BJ (cell line): ENCODE measurements around the gene FGF14. TPM values are rescaled to one million over a fixed set of nuclear protein-coding genes. Genes with fewer than 3 reads are reported as not detected.

Source experiments
- CTCF ChIA-PET: fragments of 350-600 bp; formaldehyde crosslinking; extraction: SDS; loops from one replicate; lab custom pipeline; 2021; ENCODE audit warnings: antibody characterized with exemption, inconsistent platforms; lab: Yijun Ruan, JAX
- POLR2A ChIA-PET: fragments of 300-600 bp; sonication (Branson Sonifier 250); formaldehyde crosslinking; extraction: SDS; loops from one replicate; lab custom pipeline; 2021; ENCODE audit warnings: antibody characterized with exemption; lab: Charles Lee
- DNase-seq: peaks from one replicate; pipeline ENCODE4 v3.0.0-alpha.2; 2011; ENCODE audit warnings: low read depth
- H3K27me3 ChIP-seq: 2 replicates; pipeline ENCODE4 v1.6.0; 2011; ENCODE audit warnings: low read length; ENCODE audit not compliant: control insufficient read depth, insufficient read depth
- H3K36me3 ChIP-seq: 2 replicates; pipeline ENCODE4 v1.5.1; 2011; ENCODE audit warnings: low read length; ENCODE audit not compliant: control insufficient read depth, insufficient read depth
- H3K4me3 ChIP-seq: 2 replicates; pipeline ENCODE4 v1.5.1; 2011; ENCODE audit warnings: low read depth, mild to moderate bottlenecking, control low read depth, low read length
- CTCF ChIP-seq: IDR thresholded peaks from 2 replicates; pipeline ENCODE4 v1.5.1; 2011; ENCODE audit warnings: low read depth, mild to moderate bottlenecking, control low read depth, inconsistent platforms, low read length, moderate library complexity; ENCODE audit not compliant: insufficient read depth
- polyA plus RNA-seq: library from polyadenylated mRNA; depleted of rRNA; stranded (reverse); fragments of >200 nt; gene quantifications from 2 replicates; pipeline ENCODE4 v1.2.3, GENCODE V29; 2011

The FGF14 gene
- polyA plus RNA-seq, 1 experiment = 0.01 TPM

- Histone ChIP-seq H3K27me3 (no peaks in the 10 kb centered on the region), H3K4me3 (no peak overlapping the region), H3K36me3 (no peaks in the 10 kb centered on the region)
- TF ChIP-seq CTCF = no peak
- POLR2A ChIA-PET = no interaction called here
- CTCF ChIA-PET = no interaction called here
- DNase-seq = no peak
These were observed 573.7 kb downstream of the FGF14 start for GRCh38 chr13:101828119-101828518.

- DNase-seq = no peak
- POLR2A ChIA-PET = no interaction called here
- CTCF ChIA-PET = interaction anchor here (1.3 kb wide), 1 partner anchor 9 kb away, joined by 5 read pairs; no protein-coding TSS in a partner anchor
- no peaks in the 10 kb centered on the region for H3K36me3 ChIP-seq
- TF ChIP-seq CTCF = no peak
- no peaks in the 10 kb centered on the region for H3K27me3 ChIP-seq
- H3K4me3 ChIP-seq = no peak overlapping the region
These were observed 584.0 kb downstream of the FGF14 start for GRCh38 chr13:101817898-101818297.

- no peak for TF ChIP-seq CTCF
- Histone ChIP-seq H3K4me3 (no peak overlapping the region), H3K36me3 (no peaks in the 10 kb centered on the region), H3K27me3 (no peaks in the 10 kb centered on the region)
- no peak for DNase-seq
- ChIA-PET CTCF (no interaction called here), POLR2A (no interaction called here)
These were observed 590.0 kb downstream of the FGF14 start for GRCh38 chr13:101811881-101812280.

GRCh38 chr13:101811284-101811839 is 590.5 kb downstream of the FGF14 start:
- TF ChIP-seq CTCF = no peak
- CTCF ChIA-PET = no interaction called here
- POLR2A ChIA-PET = no interaction called here
- DNase-seq = no peak
- no peaks in the 10 kb centered on the region for H3K27me3 ChIP-seq
- no peaks in the 10 kb centered on the region for H3K36me3 ChIP-seq
- no peak overlapping the region for H3K4me3 ChIP-seq

GRCh38 chr13:101799196-101799595 is 602.7 kb downstream of the FGF14 start:
- TF ChIP-seq CTCF = no peak
- Histone ChIP-seq H3K27me3 (no peaks in the 10 kb centered on the region), H3K4me3 (no peak overlapping the region), H3K36me3 (no peaks in the 10 kb centered on the region)
- ChIA-PET POLR2A (no interaction called here), CTCF (no interaction called here)
- no peak for DNase-seq
